ENCODE measurements around the gene LRIT2. TPM values are rescaled to one million over a fixed set of nuclear protein-coding genes. Genes with fewer than 3 reads are reported as not detected.

Gene LRIT2
- total RNA-seq (2022; extraction: Qiagen RNA extraction), result not detected in 5 replicates

GRCh38 chr10:84225427-84226173 lies at the start of gene LRIT2:
TSS of gene LRIT2 (minus strand) at chr10:84225544. CDS start at chr10:84225520, 24 bp downstream.

DNA sequence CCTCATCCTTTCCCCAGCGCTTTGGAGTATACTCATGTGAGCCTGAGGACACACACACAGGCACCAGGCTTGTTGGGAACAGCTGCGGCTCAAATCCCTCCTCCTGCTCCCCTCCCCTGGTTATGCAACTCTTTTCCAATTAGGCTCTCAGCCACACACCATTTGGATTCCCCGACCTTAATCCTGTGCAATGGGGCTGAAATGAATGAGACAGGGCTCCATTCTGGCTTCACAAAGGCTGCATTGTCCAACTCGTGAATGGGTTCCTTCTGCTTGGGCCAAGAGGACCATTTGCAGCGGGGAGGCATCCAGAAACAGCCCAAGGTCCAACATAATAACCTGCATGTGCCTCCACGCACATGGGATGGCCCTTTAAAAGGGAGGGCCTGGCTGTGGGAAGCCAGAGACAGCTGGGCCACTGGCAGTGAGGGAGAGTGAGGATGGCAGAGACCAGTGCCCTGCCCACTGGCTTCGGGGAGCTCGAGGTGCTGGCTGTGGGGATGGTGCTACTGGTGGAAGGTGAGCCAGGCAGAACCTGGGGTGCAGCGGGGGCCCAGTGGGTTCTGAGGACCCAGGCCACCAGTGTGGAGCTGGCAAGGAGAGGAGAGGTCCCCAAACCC lies 19.4 kb upstream of the LRIT2 start, which contains the start of gene RGR:
Gene RGR, plus strand, starts transcription at position 403 of the 620 bp plus-strand sequence. Its CDS starts 38 bp downstream, at position 441.

DNA sequence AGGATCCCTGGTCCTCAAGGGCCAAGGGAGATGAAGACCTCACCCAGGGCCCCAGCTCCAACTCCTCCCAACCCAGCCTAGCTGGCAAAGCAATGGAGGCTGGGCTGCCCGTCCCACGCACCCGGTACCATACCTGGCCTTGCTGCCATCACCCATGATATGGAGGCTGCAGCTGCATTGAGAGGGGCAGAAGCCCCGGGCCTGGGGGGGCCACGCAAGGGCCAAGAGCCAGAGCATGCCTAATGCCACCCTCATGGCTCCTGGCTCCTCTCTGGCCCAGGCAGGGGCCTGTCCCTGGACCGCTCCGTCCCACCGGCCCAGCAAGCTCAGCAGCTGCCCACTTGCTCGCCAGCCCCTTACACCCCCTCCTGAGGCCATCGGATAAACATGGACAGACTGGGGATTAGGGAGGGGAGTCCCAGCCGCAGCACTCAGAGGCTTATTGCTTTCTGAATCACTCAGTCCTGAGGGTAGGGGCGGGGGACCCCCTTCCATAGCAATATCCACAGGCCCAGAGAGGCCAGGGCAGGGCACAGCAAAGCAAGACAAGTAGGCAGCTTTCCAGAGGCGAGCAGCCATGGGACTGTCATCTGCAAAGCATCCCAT lies 15.9 kb upstream of the LRIT2 start, which contains the start of gene LRIT1:
Gene LRIT1, minus strand, starts transcription at position 362 of the 606 bp plus-strand sequence. Its CDS starts 107 bp downstream, at position 255.

DNA sequence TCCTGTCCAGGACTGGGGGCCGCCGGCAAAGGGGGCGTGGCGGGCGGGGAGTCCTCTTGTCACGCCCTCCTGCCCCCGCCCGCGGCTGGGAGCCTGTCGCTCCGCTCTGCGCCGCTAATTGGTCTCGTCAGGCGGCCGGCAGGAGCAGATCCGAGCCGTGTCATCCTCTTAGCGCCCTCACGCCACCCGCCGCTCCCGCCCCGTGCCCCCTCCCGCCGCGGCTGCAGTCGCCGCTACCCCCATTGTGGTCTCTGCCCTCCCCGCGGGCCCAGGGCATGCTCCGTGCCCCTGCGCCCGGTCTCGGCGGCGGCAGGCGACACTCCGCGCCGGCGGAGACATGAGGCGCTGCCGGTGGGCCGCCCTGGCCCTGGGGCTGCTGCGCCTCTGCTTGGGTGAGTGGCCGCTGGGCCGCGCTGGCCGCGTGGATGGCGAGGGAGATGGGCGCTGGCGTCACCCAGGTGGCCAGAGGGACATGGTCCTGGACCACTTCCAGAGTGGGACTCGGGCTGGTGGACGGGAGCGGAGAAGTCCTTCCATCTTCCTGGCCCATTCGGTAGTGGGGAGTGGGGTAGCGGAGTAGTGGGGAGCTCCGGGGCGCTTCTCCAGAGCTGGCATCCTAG lies 30.8 kb downstream of the LRIT2 start, which contains the start of gene CDHR1:
Gene CDHR1, plus strand, starts transcription at position 114 of the 620 bp plus-strand sequence. Its CDS starts 224 bp downstream, at position 338.

GRCh38 chr10:84173501-84173929 lies 51.8 kb downstream of the LRIT2 start, which contains the start of gene GPR15LG:
TSS of gene GPR15LG (plus strand) at chr10:84173801. CDS start at chr10:84173852, 51 bp downstream.

Other genes starting within 250 kb of the LRIT2 start
- 189 to 206 TPM (median 196 TPM) in 5 replicates for gene GHITM, start 86.0 kb downstream of the LRIT2 start, total RNA-seq (2022; extraction: Qiagen RNA extraction)
- gene GPR15LG, start 51.7 kb downstream of the LRIT2 start, total RNA-seq (2022; extraction: Qiagen RNA extraction), result 0.21 TPM in 1 of 5 replicates, not detected in the others
- 0.05 to 0.15 TPM (median 0.11 TPM) in 5 replicates for gene CDHR1, start 31.0 kb downstream of the LRIT2 start, total RNA-seq (2022; extraction: Qiagen RNA extraction)
- not detected in 5 replicates for gene LRIT1, start 16.0 kb upstream of the LRIT2 start, total RNA-seq (2022; extraction: Qiagen RNA extraction)
- gene RGR, start 19.5 kb upstream of the LRIT2 start, total RNA-seq (2022; extraction: Qiagen RNA extraction), result not detected in 5 replicates
- 9.1 to 15.3 TPM (median 13.8 TPM) in 5 replicates for gene CCSER2, start 103.0 kb upstream of the LRIT2 start, total RNA-seq (2022; extraction: Qiagen RNA extraction)